ENCODE results near the gene BPIFB1.

DNA sequence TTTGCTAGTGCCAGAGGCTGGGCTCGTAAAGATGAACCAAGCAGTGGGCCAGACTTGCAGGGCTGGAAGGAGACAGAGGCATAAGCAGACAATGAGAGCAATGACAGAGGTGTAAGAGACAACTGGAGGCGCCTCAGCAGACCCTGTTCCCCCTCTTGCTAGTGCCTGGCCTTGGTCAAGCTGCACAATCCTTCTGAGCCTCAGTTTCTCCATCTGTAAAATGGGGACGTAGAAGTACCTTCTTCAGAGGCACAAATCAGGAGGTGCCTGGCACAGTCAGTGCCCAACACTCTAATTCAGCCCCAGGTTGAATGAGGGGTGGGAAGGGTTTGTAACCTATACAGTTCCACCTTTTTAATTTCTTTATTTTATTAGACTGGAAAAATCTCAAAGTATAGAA lies 23.2 kb downstream of the BPIFB1 start:
- TF ChIP-seq, protein P1, sequence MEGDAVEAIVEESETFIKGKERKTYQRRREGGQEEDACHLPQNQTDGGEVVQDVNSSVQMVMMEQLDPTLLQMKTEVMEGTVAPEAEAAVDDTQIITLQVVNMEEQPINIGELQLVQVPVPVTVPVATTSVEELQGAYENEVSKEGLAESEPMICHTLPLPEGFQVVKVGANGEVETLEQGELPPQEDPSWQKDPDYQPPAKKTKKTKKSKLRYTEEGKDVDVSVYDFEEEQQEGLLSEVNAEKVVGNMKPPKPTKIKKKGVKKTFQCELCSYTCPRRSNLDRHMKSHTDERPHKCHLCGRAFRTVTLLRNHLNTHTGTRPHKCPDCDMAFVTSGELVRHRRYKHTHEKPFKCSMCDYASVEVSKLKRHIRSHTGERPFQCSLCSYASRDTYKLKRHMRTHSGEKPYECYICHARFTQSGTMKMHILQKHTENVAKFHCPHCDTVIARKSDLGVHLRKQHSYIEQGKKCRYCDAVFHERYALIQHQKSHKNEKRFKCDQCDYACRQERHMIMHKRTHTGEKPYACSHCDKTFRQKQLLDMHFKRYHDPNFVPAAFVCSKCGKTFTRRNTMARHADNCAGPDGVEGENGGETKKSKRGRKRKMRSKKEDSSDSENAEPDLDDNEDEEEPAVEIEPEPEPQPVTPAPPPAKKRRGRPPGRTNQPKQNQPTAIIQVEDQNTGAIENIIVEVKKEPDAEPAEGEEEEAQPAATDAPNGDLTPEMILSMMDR (IDR thresholded peaks at IDR 0.05) = no peak
- no peak for TF ChIP-seq POLR2A (IDR thresholded peaks at IDR 0.05)
